ENCODE data around the gene CDH23. TPM values are rescaled to one million over a fixed set of nuclear protein-coding genes. Genes with fewer than 3 reads are reported as not detected.

CDH23 gene
- total and polyA plus RNA-seq, 2 of the 8 experiments (the other 6 are each of a cell fraction or from before 2014, with no cell fraction given) = 1.9 to 4.9 TPM

DNA sequence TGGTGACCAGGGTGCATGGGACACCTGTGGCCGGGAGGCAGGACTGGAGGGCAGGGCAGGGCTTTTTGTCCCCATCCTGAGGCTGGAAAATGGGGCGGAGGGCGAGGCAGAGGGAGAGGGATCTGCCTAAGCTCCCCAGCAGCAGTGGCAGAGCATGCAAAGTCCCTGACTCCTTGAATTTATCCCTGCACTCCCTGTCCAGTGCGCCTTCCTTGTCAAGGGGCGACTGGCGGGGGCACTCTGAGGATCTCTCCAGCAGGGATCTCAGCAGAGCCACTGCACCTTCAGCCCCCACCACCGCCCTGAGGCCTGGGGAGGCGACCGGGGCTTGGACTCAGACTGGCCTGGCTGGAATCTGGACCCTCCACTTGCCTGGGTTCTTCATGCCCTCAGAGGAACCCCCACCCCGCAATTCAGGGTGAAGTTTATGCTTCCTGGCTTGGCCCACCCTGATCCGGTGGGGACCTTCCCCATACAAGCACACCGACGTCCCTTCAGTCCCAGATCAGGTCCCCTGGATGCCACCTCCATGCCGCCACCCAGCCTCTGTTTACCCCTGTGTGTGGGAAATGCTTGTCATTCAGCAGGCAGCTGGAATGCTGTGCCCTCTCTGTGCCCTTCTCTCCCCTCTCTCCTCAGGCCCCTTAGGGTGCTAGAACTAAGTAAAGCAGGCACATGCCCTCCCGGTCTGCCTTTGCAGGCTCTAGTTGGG lies 46.3 kb downstream of the CDH23 start:
- Histone ChIP-seq H2AFZ (ENCODE audit: low read length) (no peak overlapping the region), H3K23me2 (ENCODE audit: low read depth, low read length) (no peaks in the 10 kb centered on the region), H3K79me2 (ENCODE audit: control insufficient read depth in 1 of 2, insufficient read depth in 2 of 2, low read length in 2 of 2) (no peaks in the 10 kb centered on the region), H3K27me3 (replicated peaks in 1 of 4; ENCODE audit: control insufficient read depth in 3 of 4, extremely low read depth in 1 of 4, insufficient read depth in 3 of 4, low read length in 3 of 4) (no peaks in the 10 kb centered on the region), H2BK15ac (ENCODE audit: low read length) (no peak overlapping the region), H3K9me3 (ENCODE audit: insufficient read depth in 2 of 2, low read depth in 1 of 2, low read length in 1 of 2) (no peaks in the 10 kb centered on the region), H3K56ac (replicated peaks; ENCODE audit: insufficient read length, low read depth, low read length) (no peak overlapping the region), H2BK20ac (ENCODE audit: low read length) (no peak overlapping the region), H3K4me3 (ENCODE audit: extremely low read depth in 1 of 4, insufficient read depth in 2 of 4, low read depth in 3 of 4, low read length in 4 of 4) (no peak overlapping the region), H3K4ac (replicated peaks; ENCODE audit: insufficient read length, low read depth, low read length) (no peak overlapping the region), H3K79me1 (ENCODE audit: low read depth, low read length) (no peaks in the 10 kb centered on the region), H2BK120ac (replicated peaks; ENCODE audit: low read depth, low read length) (no peak overlapping the region), H2BK5ac (ENCODE audit: low read depth, low read length) (no peak overlapping the region), H4K91ac (replicated peaks; ENCODE audit: insufficient read length, low read length) (no peak overlapping the region), H4K5ac (ENCODE audit: insufficient read length, low read depth, low read length) (no peak overlapping the region), H3K9ac (replicated peaks in 1 of 4; ENCODE audit: extremely low read depth in 1 of 4, low read depth in 3 of 4, low read length in 3 of 4) (no peak overlapping the region), H4K20me1 (replicated peaks in 1 of 2; ENCODE audit: control insufficient read depth in 1 of 2, insufficient read depth in 2 of 2, low read length in 2 of 2) (no peaks in the 10 kb centered on the region), H3K27ac (ENCODE audit: low read depth, low read length) (no peak overlapping the region), H3K18ac (ENCODE audit: extremely low read depth, low read length) (no peak overlapping the region; the same call in none of the 2 replicates), H3K4me2 (ENCODE audit: insufficient read depth in 1 of 2, low read depth in 2 of 2, low read length in 2 of 2) (no peak overlapping the region), H3K14ac (ENCODE audit: insufficient read length) (no peak overlapping the region), H4K8ac (ENCODE audit: extremely low read depth, insufficient read depth, low read length) (peak overlapping the region; percentile 79; the same call in 1 of the 2 replicates), H3K23ac (ENCODE audit: insufficient read length) (no peak overlapping the region), H2BK12ac (ENCODE audit: low read depth, low read length) (no peak overlapping the region), H3K4me1 (replicated peaks in 1 of 4; ENCODE audit: control insufficient read depth in 3 of 4, insufficient read depth in 4 of 4, low read length in 3 of 4) (peaks cover 0 to 5% (median 2%) of the 10 kb centered on the region in 4 experiments; a peak in 5 of 7 replicates), H2AK5ac (ENCODE audit: low read depth, low read length) (no peak overlapping the region), H3K36me3 (ENCODE audit: control insufficient read depth in 2 of 4, insufficient read depth in 4 of 4, low read length in 3 of 4) (no peaks in the 10 kb centered on the region)
- ChIA-PET CTCF (ENCODE audit: partially characterized antibody) (interaction anchor here (0.7 to 4.9 kb wide), 5 partner anchors 10 to 166 kb away, joined by 4 to 37 read pairs (median 7); no protein-coding TSS in a partner anchor), POLR2A (ENCODE audit: partially characterized antibody) (no interaction called here)
- DNase-seq (ENCODE audit: low read depth in 1 of 2, low spot score in 2 of 2) = no peak
- no peak for FAIRE-seq
- 89% methylated on average over 9 of the region's 15 CpGs; no CpG with 5 or more reads in 1 of the 2 experiments for WGBS, 2 experiments (ENCODE audit: extremely low coverage in 1 of 2, insufficient coverage in 1 of 2, insufficient read length in 1 of 2, insufficient replicate concordance in 2 of 2, low coverage in 1 of 2, low lambda C conversion rate in 2 of 2, missing lambda C conversion rate in 1 of 2)
- no peak for TF ChIP-seq FOSL1 (IDR thresholded peaks at IDR 0.05; ENCODE audit: insufficient read depth, low read depth, low read length)
- TF ChIP-seq, protein P1, sequence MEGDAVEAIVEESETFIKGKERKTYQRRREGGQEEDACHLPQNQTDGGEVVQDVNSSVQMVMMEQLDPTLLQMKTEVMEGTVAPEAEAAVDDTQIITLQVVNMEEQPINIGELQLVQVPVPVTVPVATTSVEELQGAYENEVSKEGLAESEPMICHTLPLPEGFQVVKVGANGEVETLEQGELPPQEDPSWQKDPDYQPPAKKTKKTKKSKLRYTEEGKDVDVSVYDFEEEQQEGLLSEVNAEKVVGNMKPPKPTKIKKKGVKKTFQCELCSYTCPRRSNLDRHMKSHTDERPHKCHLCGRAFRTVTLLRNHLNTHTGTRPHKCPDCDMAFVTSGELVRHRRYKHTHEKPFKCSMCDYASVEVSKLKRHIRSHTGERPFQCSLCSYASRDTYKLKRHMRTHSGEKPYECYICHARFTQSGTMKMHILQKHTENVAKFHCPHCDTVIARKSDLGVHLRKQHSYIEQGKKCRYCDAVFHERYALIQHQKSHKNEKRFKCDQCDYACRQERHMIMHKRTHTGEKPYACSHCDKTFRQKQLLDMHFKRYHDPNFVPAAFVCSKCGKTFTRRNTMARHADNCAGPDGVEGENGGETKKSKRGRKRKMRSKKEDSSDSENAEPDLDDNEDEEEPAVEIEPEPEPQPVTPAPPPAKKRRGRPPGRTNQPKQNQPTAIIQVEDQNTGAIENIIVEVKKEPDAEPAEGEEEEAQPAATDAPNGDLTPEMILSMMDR (IDR thresholded peaks at IDR 0.05; ENCODE audit: control extremely low read depth in 1 of 3, insufficient read depth in 1 of 3, low read depth in 1 of 3, low read length in 3 of 3) = no peak
- TF ChIP-seq, protein P2, sequence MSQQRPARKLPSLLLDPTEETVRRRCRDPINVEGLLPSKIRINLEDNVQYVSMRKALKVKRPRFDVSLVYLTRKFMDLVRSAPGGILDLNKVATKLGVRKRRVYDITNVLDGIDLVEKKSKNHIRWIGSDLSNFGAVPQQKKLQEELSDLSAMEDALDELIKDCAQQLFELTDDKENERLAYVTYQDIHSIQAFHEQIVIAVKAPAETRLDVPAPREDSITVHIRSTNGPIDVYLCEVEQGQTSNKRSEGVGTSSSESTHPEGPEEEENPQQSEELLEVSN (IDR thresholded peaks at IDR 0.05) = no peak
